HepG2 (cell line): Measurements from ENCODE around the gene RABL6. TPM values are rescaled to one million over a fixed set of nuclear protein-coding genes. Genes with fewer than 3 reads are reported as not detected.
A peak's percentile ranks its signal among the peaks of the same experiment; 100 is the strongest.

ENCODE experiments used
- AGO1 ChIP-seq: fragments of 200-400 bp; formaldehyde crosslinking; IDR thresholded peaks from 2 replicates; pipeline ENCODE4 v1.6.1; 2017; ENCODE audit warnings: mild to moderate bottlenecking, low read depth, low read length, moderate library complexity; ENCODE audit not compliant: poor library complexity, severe bottlenecking
- MAF1 ChIP-seq: sonication (generic); formaldehyde crosslinking; IDR thresholded peaks from 2 replicates; pipeline ENCODE4 v1.5.0; 2020; ENCODE audit warnings: missing genetic modification reagents, borderline replicate concordance
- POLR2G ChIP-seq: fragments of 200-400 bp; formaldehyde crosslinking; IDR thresholded peaks from 2 replicates; pipeline ENCODE4 v1.6.1; 2018; ENCODE audit warnings: mild to moderate bottlenecking, low read depth, low read length, moderate library complexity
- ZNF124 ChIP-seq: sonication (generic); formaldehyde crosslinking; IDR thresholded peaks from 2 replicates; pipeline ENCODE4 v1.4.0; 2020; ENCODE audit warnings: missing genetic modification reagents
- ZNF253 ChIP-seq: sonication (generic); formaldehyde crosslinking; IDR thresholded peaks from 2 replicates; pipeline ENCODE4 v1.8.0; 2022; ENCODE audit warnings: mild to moderate bottlenecking, missing genetic modification reagents, borderline replicate concordance
- polyA plus RNA-seq, 8 experiments: library from polyadenylated mRNA; depleted of rRNA in 3 of 8; stranded (reverse) in 7 of 8; unstranded in 1 of 8; fragments of >200 nt; fragmentation: Illumina TruSeq in 4 of 8; extraction: Trizol in 4 of 8; gene quantifications; 2 replicates each; pipeline versions ENCODE4 v1.2.1 to v1.2.3, GENCODE V29; 2011 to 2016; ENCODE audit warnings: low read depth in 4 of 8, missing spikeins in 1 of 8, mixed read lengths in 1 of 8; ENCODE audit not compliant: insufficient read depth in 1 of 8
- total RNA-seq, 5 experiments: library from RNA; depleted of rRNA; stranded (reverse); fragments of >200 nt; fragmentation: Illumina TruSeq; extraction: Trizol; gene quantifications; 2 replicates each; pipeline ENCODE4 v1.2.3, GENCODE V29; 2016; ENCODE audit warnings: low read depth in 1 of 5
- TF ChIP-seq, protein P1 (sequence below): sonication (generic); formaldehyde crosslinking; IDR thresholded peaks from one replicate; pipeline ENCODE4 v1.5.1; 2020; ENCODE audit warnings: mild to moderate bottlenecking, missing genetic modification reagents; ENCODE audit errors: not compliant biosample characterization
- TF ChIP-seq, protein P2 (sequence below): sonication (generic); formaldehyde crosslinking; IDR thresholded peaks from 2 replicates; pipeline ENCODE4 v1.8.1; 2023; ENCODE audit warnings: mild to moderate bottlenecking, missing genetic modification reagents
- TF ChIP-seq, protein P3 (sequence below): sonication (generic); formaldehyde crosslinking; IDR thresholded peaks from 2 replicates; pipeline ENCODE4 v1.5.1; 2020; ENCODE audit warnings: mild to moderate bottlenecking, missing genetic modification reagents, moderate library complexity
- TF ChIP-seq, protein P4 (sequence below): sonication (generic); formaldehyde crosslinking; IDR thresholded peaks from 2 replicates; pipeline ENCODE4; 2020; ENCODE audit warnings: missing genetic modification reagents, mild to moderate bottlenecking, borderline replicate concordance

The RABL6 gene
- total and polyA plus RNA-seq, 2 of the 13 experiments (the other 11 are each of a cell fraction or from before 2014, with no cell fraction given) = 81.5 to 125 TPM

DNA sequence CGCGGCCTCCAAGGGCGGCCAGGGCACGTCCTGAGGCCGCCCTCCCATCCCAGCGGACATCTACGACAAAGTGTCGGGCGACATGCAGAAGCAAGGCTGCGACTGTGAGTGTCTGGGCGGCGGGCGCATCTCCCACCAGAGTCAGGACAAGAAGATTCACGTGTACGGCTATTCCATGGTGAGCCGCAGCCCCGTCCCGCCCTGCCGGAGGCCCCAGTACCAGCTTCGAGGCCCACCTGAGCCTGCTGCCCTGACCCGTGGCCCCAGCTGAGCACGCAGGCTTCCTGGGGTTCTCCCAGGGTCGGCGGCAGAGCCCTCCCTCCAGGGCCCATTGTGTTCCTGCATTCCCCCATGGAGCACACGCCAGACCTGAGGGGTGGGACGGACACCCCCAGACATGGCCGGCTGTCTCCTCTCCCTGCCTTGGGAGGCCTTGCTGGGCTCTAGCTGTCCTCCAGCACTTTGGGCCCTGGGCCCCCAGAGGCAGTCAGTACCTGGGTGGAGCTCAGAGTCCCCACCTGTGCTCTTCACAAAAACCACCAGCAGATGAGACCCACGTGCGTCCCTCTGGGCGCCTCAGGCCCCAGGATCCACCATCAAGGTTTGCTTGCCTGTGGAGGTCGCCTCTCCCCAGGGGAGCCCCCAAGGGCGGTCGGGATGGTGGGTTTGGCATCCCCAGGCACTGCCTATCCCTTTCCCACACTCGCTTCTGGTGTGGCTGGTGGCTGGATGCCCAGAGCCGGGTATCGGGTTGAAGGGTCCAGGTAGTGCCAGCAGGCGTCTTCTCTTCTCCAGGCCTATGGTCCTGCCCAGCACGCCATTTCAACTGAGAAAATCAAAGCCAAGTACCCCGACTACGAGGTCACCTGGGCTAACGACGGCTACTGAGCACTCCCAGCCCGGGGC, 42.5 kb downstream of the RABL6 start (continued):
- TF ChIP-seq, protein P1, sequence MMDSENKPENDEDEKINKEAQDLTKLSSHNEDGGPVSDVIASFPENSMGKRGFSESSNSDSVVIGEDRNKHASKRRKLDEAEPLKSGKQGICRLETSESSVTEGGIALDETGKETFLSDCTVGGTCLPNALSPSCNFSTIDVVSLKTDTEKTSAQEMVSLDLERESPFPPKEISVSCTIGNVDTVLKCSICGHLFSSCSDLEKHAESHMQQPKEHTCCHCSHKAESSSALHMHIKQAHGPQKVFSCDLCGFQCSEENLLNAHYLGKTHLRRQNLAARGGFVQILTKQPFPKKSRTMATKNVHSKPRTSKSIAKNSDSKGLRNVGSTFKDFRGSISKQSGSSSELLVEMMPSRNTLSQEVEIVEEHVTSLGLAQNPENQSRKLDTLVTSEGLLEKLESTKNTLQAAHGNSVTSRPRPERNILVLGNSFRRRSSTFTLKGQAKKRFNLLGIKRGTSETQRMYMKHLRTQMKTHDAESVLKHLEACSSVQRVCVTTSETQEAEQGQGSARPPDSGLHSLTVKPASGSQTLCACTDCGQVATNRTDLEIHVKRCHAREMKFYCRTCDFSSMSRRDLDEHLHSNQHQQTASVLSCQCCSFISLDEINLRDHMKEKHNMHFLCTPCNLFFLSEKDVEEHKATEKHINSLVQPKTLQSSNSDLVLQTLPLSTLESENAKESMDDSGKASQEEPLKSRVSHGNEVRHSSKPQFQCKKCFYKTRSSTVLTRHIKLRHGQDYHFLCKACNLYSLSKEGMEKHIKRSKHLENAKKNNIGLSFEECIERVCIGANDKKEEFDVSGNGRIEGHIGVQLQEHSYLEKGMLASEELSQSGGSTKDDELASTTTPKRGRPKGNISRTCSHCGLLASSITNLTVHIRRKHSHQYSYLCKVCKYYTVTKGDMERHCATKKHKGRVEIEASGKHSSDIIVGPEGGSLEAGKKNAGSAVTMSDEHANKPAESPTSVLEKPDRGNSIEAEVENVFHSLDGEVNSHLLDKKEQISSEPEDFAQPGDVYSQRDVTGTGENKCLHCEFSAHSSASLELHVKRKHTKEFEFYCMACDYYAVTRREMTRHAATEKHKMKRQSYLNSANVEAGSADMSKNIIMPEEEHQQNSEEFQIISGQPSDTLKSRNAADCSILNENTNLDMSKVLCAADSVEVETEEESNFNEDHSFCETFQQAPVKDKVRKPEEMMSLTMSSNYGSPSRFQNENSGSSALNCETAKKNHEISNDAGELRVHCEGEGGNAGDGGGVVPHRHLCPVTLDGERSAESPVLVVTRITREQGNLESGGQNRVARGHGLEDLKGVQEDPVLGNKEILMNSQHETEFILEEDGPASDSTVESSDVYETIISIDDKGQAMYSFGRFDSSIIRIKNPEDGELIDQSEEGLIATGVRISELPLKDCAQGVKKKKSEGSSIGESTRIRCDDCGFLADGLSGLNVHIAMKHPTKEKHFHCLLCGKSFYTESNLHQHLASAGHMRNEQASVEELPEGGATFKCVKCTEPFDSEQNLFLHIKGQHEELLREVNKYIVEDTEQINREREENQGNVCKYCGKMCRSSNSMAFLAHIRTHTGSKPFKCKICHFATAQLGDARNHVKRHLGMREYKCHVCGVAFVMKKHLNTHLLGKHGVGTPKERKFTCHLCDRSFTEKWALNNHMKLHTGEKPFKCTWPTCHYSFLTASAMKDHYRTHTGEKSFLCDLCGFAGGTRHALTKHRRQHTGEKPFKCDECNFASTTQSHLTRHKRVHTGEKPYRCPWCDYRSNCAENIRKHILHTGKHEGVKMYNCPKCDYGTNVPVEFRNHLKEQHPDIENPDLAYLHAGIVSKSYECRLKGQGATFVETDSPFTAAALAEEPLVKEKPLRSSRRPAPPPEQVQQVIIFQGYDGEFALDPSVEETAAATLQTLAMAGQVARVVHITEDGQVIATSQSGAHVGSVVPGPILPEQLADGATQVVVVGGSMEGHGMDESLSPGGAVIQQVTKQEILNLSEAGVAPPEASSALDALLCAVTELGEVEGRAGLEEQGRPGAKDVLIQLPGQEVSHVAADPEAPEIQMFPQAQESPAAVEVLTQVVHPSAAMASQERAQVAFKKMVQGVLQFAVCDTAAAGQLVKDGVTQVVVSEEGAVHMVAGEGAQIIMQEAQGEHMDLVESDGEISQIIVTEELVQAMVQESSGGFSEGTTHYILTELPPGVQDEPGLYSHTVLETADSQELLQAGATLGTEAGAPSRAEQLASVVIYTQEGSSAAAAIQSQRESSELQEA (CRISPR knock-in tag) = peak; percentile 14
- no peak for TF ChIP-seq MAF1 (CRISPR knock-in tag)
- peak; percentile 65 for TF ChIP-seq POLR2G
- TF ChIP-seq, protein P2, sequence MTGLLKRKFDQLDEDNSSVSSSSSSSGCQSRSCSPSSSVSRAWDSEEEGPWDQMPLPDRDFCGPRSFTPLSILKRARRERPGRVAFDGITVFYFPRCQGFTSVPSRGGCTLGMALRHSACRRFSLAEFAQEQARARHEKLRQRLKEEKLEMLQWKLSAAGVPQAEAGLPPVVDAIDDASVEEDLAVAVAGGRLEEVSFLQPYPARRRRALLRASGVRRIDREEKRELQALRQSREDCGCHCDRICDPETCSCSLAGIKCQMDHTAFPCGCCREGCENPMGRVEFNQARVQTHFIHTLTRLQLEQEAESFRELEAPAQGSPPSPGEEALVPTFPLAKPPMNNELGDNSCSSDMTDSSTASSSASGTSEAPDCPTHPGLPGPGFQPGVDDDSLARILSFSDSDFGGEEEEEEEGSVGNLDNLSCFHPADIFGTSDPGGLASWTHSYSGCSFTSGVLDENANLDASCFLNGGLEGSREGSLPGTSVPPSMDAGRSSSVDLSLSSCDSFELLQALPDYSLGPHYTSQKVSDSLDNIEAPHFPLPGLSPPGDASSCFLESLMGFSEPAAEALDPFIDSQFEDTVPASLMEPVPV (CRISPR knock-in tag) = 0 out of 2 replicates have a peak, but pooled peaks have one; percentile 31
- TF ChIP-seq AGO1 = peak; percentile 87
- TF ChIP-seq, protein P3, sequence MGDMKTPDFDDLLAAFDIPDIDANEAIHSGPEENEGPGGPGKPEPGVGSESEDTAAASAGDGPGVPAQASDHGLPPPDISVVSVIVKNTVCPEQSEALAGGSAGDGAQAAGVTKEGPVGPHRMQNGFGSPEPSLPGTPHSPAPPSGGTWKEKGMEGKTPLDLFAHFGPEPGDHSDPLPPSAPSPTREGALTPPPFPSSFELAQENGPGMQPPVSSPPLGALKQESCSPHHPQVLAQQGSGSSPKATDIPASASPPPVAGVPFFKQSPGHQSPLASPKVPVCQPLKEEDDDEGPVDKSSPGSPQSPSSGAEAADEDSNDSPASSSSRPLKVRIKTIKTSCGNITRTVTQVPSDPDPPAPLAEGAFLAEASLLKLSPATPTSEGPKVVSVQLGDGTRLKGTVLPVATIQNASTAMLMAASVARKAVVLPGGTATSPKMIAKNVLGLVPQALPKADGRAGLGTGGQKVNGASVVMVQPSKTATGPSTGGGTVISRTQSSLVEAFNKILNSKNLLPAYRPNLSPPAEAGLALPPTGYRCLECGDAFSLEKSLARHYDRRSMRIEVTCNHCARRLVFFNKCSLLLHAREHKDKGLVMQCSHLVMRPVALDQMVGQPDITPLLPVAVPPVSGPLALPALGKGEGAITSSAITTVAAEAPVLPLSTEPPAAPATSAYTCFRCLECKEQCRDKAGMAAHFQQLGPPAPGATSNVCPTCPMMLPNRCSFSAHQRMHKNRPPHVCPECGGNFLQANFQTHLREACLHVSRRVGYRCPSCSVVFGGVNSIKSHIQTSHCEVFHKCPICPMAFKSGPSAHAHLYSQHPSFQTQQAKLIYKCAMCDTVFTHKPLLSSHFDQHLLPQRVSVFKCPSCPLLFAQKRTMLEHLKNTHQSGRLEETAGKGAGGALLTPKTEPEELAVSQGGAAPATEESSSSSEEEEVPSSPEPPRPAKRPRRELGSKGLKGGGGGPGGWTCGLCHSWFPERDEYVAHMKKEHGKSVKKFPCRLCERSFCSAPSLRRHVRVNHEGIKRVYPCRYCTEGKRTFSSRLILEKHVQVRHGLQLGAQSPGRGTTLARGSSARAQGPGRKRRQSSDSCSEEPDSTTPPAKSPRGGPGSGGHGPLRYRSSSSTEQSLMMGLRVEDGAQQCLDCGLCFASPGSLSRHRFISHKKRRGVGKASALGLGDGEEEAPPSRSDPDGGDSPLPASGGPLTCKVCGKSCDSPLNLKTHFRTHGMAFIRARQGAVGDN (CRISPR knock-in tag) = peak; percentile 4
- TF ChIP-seq, protein P4, sequence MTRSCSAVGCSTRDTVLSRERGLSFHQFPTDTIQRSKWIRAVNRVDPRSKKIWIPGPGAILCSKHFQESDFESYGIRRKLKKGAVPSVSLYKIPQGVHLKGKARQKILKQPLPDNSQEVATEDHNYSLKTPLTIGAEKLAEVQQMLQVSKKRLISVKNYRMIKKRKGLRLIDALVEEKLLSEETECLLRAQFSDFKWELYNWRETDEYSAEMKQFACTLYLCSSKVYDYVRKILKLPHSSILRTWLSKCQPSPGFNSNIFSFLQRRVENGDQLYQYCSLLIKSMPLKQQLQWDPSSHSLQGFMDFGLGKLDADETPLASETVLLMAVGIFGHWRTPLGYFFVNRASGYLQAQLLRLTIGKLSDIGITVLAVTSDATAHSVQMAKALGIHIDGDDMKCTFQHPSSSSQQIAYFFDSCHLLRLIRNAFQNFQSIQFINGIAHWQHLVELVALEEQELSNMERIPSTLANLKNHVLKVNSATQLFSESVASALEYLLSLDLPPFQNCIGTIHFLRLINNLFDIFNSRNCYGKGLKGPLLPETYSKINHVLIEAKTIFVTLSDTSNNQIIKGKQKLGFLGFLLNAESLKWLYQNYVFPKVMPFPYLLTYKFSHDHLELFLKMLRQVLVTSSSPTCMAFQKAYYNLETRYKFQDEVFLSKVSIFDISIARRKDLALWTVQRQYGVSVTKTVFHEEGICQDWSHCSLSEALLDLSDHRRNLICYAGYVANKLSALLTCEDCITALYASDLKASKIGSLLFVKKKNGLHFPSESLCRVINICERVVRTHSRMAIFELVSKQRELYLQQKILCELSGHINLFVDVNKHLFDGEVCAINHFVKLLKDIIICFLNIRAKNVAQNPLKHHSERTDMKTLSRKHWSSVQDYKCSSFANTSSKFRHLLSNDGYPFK (CRISPR knock-in tag) = no peak
- TF ChIP-seq ZNF124 = no peak
- TF ChIP-seq ZNF253 (CRISPR knock-in tag) = no peak
